Sigmoid colon (tissue), 7 donors: ENCODE measurements around the gene CCDC7. TPM values are rescaled to one million over a fixed set of nuclear protein-coding genes. Genes with fewer than 3 reads are reported as not detected.
"Not testable (repeated sequence)": the region's sequence is repeated elsewhere in the genome, so short reads cannot be mapped to it uniquely, and the experiment has no call there.

Source experiments
- DNase-seq: peaks from one replicate; pipeline ENCODE4 v3.0.0-alpha.2; 2019
- H3K27ac ChIP-seq, 4 donors: fragments of 200-600 bp; sonication (generic); one replicate each; pipeline ENCODE4 v1.5.1; 2016 to 2019; ENCODE audit warnings: mild to moderate bottlenecking in 1 of 4
- H3K27me3 ChIP-seq, 3 donors: fragments of 200-600 bp; sonication (generic); one replicate each; pipeline ENCODE4 v1.5.1; 2019; ENCODE audit warnings: mild to moderate bottlenecking in 1 of 3
- H3K36me3 ChIP-seq, 4 donors: fragments of 200-600 bp; sonication (generic); one replicate each; pipeline ENCODE4 v1.5.1; 2016 to 2019
- H3K4me1 ChIP-seq, 4 donors: fragments of 200-600 bp; sonication (generic); one replicate each; pipeline ENCODE4 v1.5.1; 2017 to 2019
- H3K4me3 ChIP-seq, 4 donors: fragments of 200-600 bp; sonication (generic); one replicate each; pipeline ENCODE4 v1.5.1; 2017 to 2019; ENCODE audit warnings: mild to moderate bottlenecking in 2 of 4, moderate library complexity in 1 of 4
- H3K9me3 ChIP-seq, 4 donors: fragments of 200-600 bp in 3 of 4; sonication (generic) in 3 of 4; one replicate each; pipeline versions ENCODE4 v1.5.1 to v1.6.1; 2013 to 2019
- CTCF ChIP-seq, 4 experiments: fragments of 450-650 bp in 3 of 4; fragments of 200-600 bp in 1 of 4; IDR thresholded peaks; one replicate each; pipeline ENCODE4 v1.5.1; 2016 to 2019; ENCODE audit warnings: antibody characterized with exemption in 4 of 4, mild to moderate bottlenecking in 3 of 4, moderate library complexity in 2 of 4
- EP300 ChIP-seq, 4 donors: sonication (generic); formaldehyde crosslinking; IDR thresholded peaks; one replicate each; pipeline ENCODE4 v1.6.1; 2017; ENCODE audit warnings: antibody characterized with exemption in 4 of 4
- POLR2A ChIP-seq, 2 donors: fragments of 450-650 bp; IDR thresholded peaks; one replicate each; pipeline ENCODE4 v1.6.1; 2016; ENCODE audit warnings: antibody characterized with exemption in 2 of 2, mild to moderate bottlenecking in 2 of 2, moderate library complexity in 2 of 2
- POLR2AphosphoS5 ChIP-seq, 4 donors: sonication (generic); formaldehyde crosslinking; IDR thresholded peaks; one replicate each; pipeline ENCODE4 v1.6.1; 2017; ENCODE audit warnings: antibody characterized with exemption in 4 of 4
- WGBS, 2 donors: extraction: QIAGEN DNeasy Blood & Tissue Kit; methylation state at CpG; one replicate each; pipeline ENCODE4 v1.1.7; 2013; 5-methylcytosine and 5-hydroxymethylcytosine counted together
- intact Hi-C: fragments of 100-400 bp; cut with DNase I; formaldehyde crosslinking; loops from one replicate; pipeline ENCODE4 v1.15.1; 2023
- polyA plus RNA-seq, 3 donors: library from polyadenylated mRNA; stranded (reverse); fragments of 200-250 nt; gene quantifications; one replicate each; pipeline ENCODE4 v1.2.3, GENCODE V29; 2013
- total RNA-seq, 4 donors: library from RNA; depleted of rRNA; stranded (reverse); fragments of >200 nt; gene quantifications; one replicate each; pipeline ENCODE4 v1.1.0, GENCODE V29; 2016
- donor health status: healthy with polysubstance abuse.
- donor health status: Bipolar disorder and iron deficiency.
- donor health status: healthy.

Gene CCDC7
- total RNA-seq (10 to 100 TPM; 42.9 to 84.9 (median 50.5) TPM), polyA plus RNA-seq (1 to 10 TPM in 2 of 3 donors, under 1 TPM in 1; 0.46 to 2.4 (median 1.3) TPM)

- no peaks in the 10 kb centered on the region for H3K36me3 ChIP-seq
- intact Hi-C loops = loop anchor here (2.0 to 5.0 kb wide), 4 partner anchors 67 to 561 kb away; no protein-coding TSS in a partner anchor
- peak; percentile 91 for DNase-seq
- H3K4me1 ChIP-seq = peaks cover 0 to 20% (median 10%) of the 10 kb centered on the region in 4 donors
- TF ChIP-seq POLR2AphosphoS5 (IDR thresholded peaks at IDR 0.05) = peak; percentile 19 to 91 (median 74)
- TF ChIP-seq POLR2A (IDR thresholded peaks at IDR 0.05) = peak; percentile 19 to 48
- peak in 2 of 4 experiments; percentile 23 to 46 for TF ChIP-seq CTCF (IDR thresholded peaks at IDR 0.05)
- TF ChIP-seq EP300 (IDR thresholded peaks at IDR 0.05) = no peak
- H3K9me3 ChIP-seq = no peaks in the 10 kb centered on the region
- no peaks in the 10 kb centered on the region for H3K27me3 ChIP-seq
- H3K27ac ChIP-seq = peak within 1 kb of the TSS; percentile 91 to 97 (median 94)
- WGBS, 2 donors = 0 to 1% methylated on average over 53 of the region's 53 CpGs
- peak within 1 kb of the TSS; percentile 60 to 73 (median 61) for H3K4me3 ChIP-seq
These were observed at the start of gene CCDC7 for GRCh38 chr10:32445740-32446535. CCDC7 (plus strand) TSS chr10:32446140; CDS start chr10:32451643, 5,503 bp downstream.

GRCh38 chr10:32397163-32397562 lies 48.8 kb upstream of the CCDC7 start:
- H3K27me3 ChIP-seq, H3K36me3 ChIP-seq, H3K4me3 ChIP-seq, intact Hi-C loops, H3K9me3 ChIP-seq, H3K27ac ChIP-seq, H3K4me1 ChIP-seq, DNase-seq: not testable (repeated sequence)
- 92 to 97% methylated on average over 3 of the region's 3 CpGs for WGBS, 2 donors

DNA sequence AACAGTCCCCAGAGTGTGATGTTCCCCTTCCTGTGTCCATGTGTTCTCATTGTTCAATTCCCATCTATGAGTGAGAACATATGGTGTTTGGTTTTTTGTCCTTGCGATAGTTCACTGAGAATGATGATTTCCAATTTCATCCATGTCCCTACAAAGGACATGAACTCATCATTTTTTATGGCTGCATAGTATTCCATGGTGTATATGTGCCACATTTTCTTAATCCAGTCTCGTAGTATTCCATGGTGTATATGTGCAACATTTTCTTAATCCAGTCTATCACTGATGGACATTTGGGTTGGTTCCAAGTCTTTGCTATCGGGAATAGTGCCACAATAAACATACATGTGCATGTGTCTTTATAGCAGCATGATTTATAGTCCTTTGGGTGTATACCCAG lies 46.2 kb upstream of the CCDC7 start:
- H3K27ac ChIP-seq, H3K4me3 ChIP-seq, intact Hi-C loops, H3K27me3 ChIP-seq, H3K4me1 ChIP-seq, H3K9me3 ChIP-seq, H3K36me3 ChIP-seq, DNase-seq: not testable (repeated sequence)
- WGBS, 2 donors = 79 to 88% methylated on average over 3 of the region's 3 CpGs

DNA sequence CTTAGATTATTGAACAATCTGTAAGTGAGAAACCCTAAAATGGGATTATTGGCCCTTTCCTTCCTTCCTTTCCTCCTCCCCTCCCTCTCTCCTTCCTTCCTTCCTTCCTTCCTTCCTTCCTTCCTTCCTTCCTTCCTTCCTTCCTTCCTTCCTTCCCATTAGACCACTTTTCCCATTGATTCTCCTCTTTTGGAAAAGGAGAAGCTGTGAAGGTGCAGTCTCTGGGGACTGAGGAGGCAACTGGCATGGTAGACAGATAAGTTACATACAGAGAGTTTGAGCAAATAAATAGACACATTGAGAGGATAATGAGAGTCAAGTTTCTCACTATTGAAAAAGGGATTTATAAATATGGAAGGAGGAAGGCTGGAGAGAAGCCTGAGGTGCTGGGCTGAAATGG lies 45.0 kb upstream of the CCDC7 start:
- Histone ChIP-seq H3K4me1 (no peaks in the 10 kb centered on the region), H3K4me3 (no peak overlapping the region), H3K27me3 (no peaks in the 10 kb centered on the region), H3K9me3 (no peaks in the 10 kb centered on the region), H3K36me3 (no peaks in the 10 kb centered on the region), H3K27ac (no peak overlapping the region)
- intact Hi-C loops = no loop called here
- no peak for DNase-seq
- TF ChIP-seq POLR2A (IDR thresholded peaks at IDR 0.05) (no peak), POLR2AphosphoS5 (IDR thresholded peaks at IDR 0.05) (no peak), EP300 (IDR thresholded peaks at IDR 0.05) (no peak), CTCF (IDR thresholded peaks at IDR 0.05) (no peak)

GRCh38 chr10:32402499-32402898 lies 43.4 kb upstream of the CCDC7 start:
- Histone ChIP-seq H3K4me1 (no peaks in the 10 kb centered on the region), H3K9me3 (no peaks in the 10 kb centered on the region), H3K27ac (no peak overlapping the region), H3K27me3 (no peaks in the 10 kb centered on the region), H3K4me3 (no peak overlapping the region), H3K36me3 (no peaks in the 10 kb centered on the region)
- intact Hi-C loops = no loop called here
- WGBS, 2 donors = 17 to 77% methylated on average over 4 of the region's 4 CpGs
- TF ChIP-seq CTCF (IDR thresholded peaks at IDR 0.05) (no peak), POLR2AphosphoS5 (IDR thresholded peaks at IDR 0.05) (no peak), POLR2A (IDR thresholded peaks at IDR 0.05) (no peak), EP300 (IDR thresholded peaks at IDR 0.05) (no peak)
- no peak for DNase-seq
